ENCODE measurements around the gene LTBP1. TPM values are rescaled to one million over a fixed set of nuclear protein-coding genes. Genes with fewer than 3 reads are reported as not detected.

LTBP1 gene
- total RNA-seq, 4 donors from 2014 or later = 15.8 to 56.7 (median 28.3) TPM

DNA sequence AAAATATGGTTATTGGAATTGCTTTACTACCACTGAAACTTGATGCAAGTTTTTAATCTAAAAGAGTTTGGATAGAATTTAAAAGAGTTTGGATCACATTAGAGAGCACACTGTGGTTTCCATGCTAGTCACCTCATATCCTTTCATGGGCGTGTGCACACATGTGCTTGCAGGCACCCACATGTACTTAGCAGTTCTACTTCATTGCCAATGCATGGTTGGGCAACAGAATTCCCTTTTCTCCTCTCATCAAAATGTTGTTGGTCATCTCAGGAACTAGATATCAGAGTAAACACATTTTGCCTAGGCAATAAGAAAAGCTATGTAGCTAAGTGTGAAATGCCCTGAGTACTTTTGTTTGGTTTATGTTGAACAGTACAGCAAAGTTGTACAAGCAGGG is 275.6 kb downstream of the LTBP1 start:
- WGBS, 2 donors (ENCODE audit: low coverage in 1 of 2) = 80 to 100% methylated on average over 1 of the region's 1 CpG
- TF ChIP-seq, protein P1, sequence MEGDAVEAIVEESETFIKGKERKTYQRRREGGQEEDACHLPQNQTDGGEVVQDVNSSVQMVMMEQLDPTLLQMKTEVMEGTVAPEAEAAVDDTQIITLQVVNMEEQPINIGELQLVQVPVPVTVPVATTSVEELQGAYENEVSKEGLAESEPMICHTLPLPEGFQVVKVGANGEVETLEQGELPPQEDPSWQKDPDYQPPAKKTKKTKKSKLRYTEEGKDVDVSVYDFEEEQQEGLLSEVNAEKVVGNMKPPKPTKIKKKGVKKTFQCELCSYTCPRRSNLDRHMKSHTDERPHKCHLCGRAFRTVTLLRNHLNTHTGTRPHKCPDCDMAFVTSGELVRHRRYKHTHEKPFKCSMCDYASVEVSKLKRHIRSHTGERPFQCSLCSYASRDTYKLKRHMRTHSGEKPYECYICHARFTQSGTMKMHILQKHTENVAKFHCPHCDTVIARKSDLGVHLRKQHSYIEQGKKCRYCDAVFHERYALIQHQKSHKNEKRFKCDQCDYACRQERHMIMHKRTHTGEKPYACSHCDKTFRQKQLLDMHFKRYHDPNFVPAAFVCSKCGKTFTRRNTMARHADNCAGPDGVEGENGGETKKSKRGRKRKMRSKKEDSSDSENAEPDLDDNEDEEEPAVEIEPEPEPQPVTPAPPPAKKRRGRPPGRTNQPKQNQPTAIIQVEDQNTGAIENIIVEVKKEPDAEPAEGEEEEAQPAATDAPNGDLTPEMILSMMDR (IDR thresholded peaks at IDR 0.05) = no peak
- no peak for TF ChIP-seq POLR2AphosphoS5 (IDR thresholded peaks at IDR 0.05)
- no peak for TF ChIP-seq EP300 (IDR thresholded peaks at IDR 0.05; ENCODE audit: low read depth)
- no peak for TF ChIP-seq POLR2A (IDR thresholded peaks at IDR 0.05)
- no peak overlapping the region for H3K27ac ChIP-seq
- intact Hi-C loops (cut with DNase I; ENCODE audit: low total_unique reads) = no loop called here
- in situ Hi-C loops (cut with MboI; ENCODE audit: low pct_ligation_motif_present in 1 of 4, low pct_unique_long_range_greater_than_20kb in 1 of 4, low sequenced_read_pairs in 3 of 4) = no loop called here
- no peaks in the 10 kb centered on the region for H3K27me3 ChIP-seq
- H3K36me3 ChIP-seq = no peaks in the 10 kb centered on the region
- no peak for DNase-seq
- no peak overlapping the region for H3K4me3 ChIP-seq
- H3K9me3 ChIP-seq = no peaks in the 10 kb centered on the region
- H3K4me1 ChIP-seq = peaks cover 0 to 5% (median 0%) of the 10 kb centered on the region in 4 donors

DNA sequence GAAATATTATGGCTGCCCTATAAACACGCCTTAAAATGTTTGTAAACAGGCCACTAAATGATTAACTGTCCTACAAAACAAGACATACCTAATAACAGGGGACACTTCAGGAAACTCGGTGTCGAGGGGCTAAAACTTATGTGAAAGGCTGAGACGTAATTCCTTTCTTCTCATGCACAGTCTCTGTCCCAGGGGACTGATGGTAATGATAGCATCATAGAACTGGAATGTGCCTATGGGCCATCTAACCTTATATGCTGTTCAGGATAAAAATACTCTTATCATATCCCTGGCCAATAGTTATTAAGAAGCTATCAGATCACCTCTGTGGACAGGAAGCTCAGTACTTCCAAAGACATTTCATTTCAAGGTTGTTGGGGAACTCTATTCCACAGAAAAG is 277.1 kb downstream of the LTBP1 start:
- no peak overlapping the region for H3K4me3 ChIP-seq
- no peaks in the 10 kb centered on the region for H3K27me3 ChIP-seq
- no peaks in the 10 kb centered on the region for H3K9me3 ChIP-seq
- TF ChIP-seq POLR2AphosphoS5 (IDR thresholded peaks at IDR 0.05) = no peak
- no peak for TF ChIP-seq EP300 (IDR thresholded peaks at IDR 0.05; ENCODE audit: low read depth)
- TF ChIP-seq, protein P1 (IDR thresholded peaks at IDR 0.05) = no peak
- TF ChIP-seq POLR2A (IDR thresholded peaks at IDR 0.05) = no peak
- DNase-seq = no peak
- no peaks in the 10 kb centered on the region for H3K36me3 ChIP-seq
- intact Hi-C loops (cut with DNase I; ENCODE audit: low total_unique reads) = no loop called here
- no peak overlapping the region for H3K27ac ChIP-seq
- in situ Hi-C loops (cut with MboI; ENCODE audit: low pct_ligation_motif_present in 1 of 4, low pct_unique_long_range_greater_than_20kb in 1 of 4, low sequenced_read_pairs in 3 of 4) = no loop called here
- 76 to 87% methylated on average over 3 to 4 of the region's 4 CpGs for WGBS, 2 donors (ENCODE audit: low coverage in 1 of 2)
- peaks cover 0 to 5% (median 0%) of the 10 kb centered on the region in 4 donors for H3K4me1 ChIP-seq

DNA sequence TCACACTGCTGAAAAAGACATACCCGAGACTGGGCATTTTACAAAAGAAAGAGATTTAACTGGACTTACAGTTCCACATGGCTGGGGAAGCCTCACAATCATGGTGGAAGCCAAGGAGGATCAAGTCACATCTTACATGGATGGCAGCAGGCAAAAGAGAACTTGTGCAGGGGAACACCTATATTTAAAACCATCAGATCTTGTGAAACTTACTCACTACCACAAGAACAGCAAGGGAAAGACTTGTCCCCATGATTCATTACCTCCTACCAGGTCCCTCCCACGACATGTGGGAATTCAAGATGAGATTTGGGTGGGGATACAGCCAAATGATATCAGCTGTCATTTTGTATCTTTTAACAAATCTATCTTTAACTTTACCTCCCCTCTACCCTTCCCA is 278.6 kb downstream of the LTBP1 start:
- H3K27ac ChIP-seq = no peak overlapping the region
- no peak for DNase-seq
- intact Hi-C loops (cut with DNase I; ENCODE audit: low total_unique reads) (no loop called here), in situ Hi-C loops (cut with MboI; ENCODE audit: low pct_ligation_motif_present in 1 of 4, low pct_unique_long_range_greater_than_20kb in 1 of 4, low sequenced_read_pairs in 3 of 4) (no loop called here)
- H3K4me1 ChIP-seq = no peaks in the 10 kb centered on the region
- H3K36me3 ChIP-seq = no peaks in the 10 kb centered on the region
- H3K4me3 ChIP-seq = no peak overlapping the region
- no peaks in the 10 kb centered on the region for H3K27me3 ChIP-seq
- TF ChIP-seq POLR2A (IDR thresholded peaks at IDR 0.05) (no peak), POLR2AphosphoS5 (IDR thresholded peaks at IDR 0.05) (no peak), EP300 (IDR thresholded peaks at IDR 0.05; ENCODE audit: low read depth) (no peak)
- TF ChIP-seq, protein P1 (IDR thresholded peaks at IDR 0.05) = no peak
- WGBS, 2 donors (ENCODE audit: low coverage in 1 of 2) = 82 to 100% methylated on average over 1 to 2 of the region's 2 CpGs
- no peaks in the 10 kb centered on the region for H3K9me3 ChIP-seq

DNA sequence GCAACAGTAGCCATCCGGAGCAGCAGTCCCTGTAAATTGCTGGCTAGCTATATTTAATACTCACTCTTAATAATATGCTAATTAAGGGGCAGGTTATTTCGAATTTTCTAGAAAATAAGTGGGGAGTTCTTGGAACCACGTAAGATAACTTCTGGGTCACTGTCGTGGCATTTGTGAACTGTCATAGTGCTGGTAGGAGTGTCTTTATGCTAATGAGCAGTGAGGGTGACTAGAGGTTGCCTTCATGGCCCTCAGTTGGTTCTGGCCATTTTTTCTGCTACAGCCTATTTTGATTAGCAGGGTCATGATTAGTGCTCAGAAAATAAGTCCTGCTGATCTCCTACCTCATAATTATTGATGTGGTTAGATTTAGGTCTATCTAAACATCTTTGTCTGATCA is 279.8 kb downstream of the LTBP1 start:
- Histone ChIP-seq H3K9me3 (no peaks in the 10 kb centered on the region), H3K27me3 (no peaks in the 10 kb centered on the region), H3K27ac (no peak overlapping the region), H3K4me3 (no peak overlapping the region), H3K36me3 (no peaks in the 10 kb centered on the region), H3K4me1 (no peaks in the 10 kb centered on the region)
- in situ Hi-C loops (cut with MboI; ENCODE audit: low pct_ligation_motif_present in 1 of 4, low pct_unique_long_range_greater_than_20kb in 1 of 4, low sequenced_read_pairs in 3 of 4) (no loop called here), intact Hi-C loops (cut with DNase I; ENCODE audit: low total_unique reads) (no loop called here)
- no peak for DNase-seq
- no peak for TF ChIP-seq POLR2A (IDR thresholded peaks at IDR 0.05)
- no peak for TF ChIP-seq EP300 (IDR thresholded peaks at IDR 0.05; ENCODE audit: low read depth)
- TF ChIP-seq, protein P1 (IDR thresholded peaks at IDR 0.05) = no peak
- TF ChIP-seq POLR2AphosphoS5 (IDR thresholded peaks at IDR 0.05) = no peak
- 94 to 100% methylated on average over 1 to 4 of the region's 4 CpGs for WGBS, 2 donors (ENCODE audit: low coverage in 1 of 2)

All from transverse colon (tissue), 4 donors.